Measurements from ENCODE around the gene MIA.
"Not testable (repeated sequence)": the region's sequence is repeated elsewhere in the genome, so short reads cannot be mapped to it uniquely, and the experiment has no call there.

Gene MIA

DNA sequence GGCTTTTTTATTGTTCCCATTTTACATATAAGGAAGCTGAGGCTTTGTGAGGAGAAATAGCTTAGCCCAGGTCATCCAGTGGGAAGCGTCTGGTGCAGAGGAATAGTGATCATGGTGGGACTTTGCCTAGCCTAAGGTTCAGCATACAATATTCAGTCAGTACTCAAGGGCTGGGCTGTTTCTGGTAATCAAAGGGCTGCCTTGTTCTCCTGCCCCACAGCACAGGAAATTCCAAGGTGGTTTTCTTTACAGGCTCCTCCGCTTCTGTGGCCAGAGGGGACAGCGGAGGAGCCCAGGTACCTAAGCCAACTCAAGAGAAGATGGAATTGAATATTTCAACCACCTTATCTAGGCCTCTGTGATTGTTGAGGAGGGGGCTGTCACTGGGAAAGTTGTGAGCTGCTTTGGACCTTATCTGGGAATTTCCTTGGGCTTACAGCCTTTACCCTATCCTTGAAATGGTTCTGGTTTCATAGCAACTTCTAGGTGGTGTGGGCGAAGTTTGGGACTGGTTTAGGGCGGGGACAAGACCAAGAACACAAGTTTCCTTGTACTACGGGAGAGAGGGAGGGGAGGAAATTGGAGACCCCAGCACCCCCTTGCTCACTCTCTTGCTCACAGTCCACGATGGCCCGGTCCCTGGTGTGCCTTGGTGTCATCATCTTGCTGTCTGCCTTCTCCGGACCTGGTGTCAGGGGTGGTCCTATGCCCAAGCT is at the start of gene MIA:
Gene MIA (plus strand): TSS at position 606 of the 716 bp plus-strand sequence. CDS start 22 bp downstream, at position 628.
- DNase-seq (ENCODE audit: low spot score): no peak

GRCh38 chr19:40726279-40726678 is 49.0 kb upstream of the MIA start:
- no peak for DNase-seq (ENCODE audit: low spot score)

- DNase-seq (ENCODE audit: low spot score): not testable (repeated sequence)
Measured at GRCh38 chr19:40730065-40730464, 45.3 kb upstream of the MIA start.

GRCh38 chr19:40732304-40732703 is 43.0 kb upstream of the MIA start:
- DNase-seq (ENCODE audit: low spot score): not testable (repeated sequence)

GRCh38 chr19:40733149-40733548 is 42.2 kb upstream of the MIA start:
- no peak for DNase-seq (ENCODE audit: low spot score)

DNA sequence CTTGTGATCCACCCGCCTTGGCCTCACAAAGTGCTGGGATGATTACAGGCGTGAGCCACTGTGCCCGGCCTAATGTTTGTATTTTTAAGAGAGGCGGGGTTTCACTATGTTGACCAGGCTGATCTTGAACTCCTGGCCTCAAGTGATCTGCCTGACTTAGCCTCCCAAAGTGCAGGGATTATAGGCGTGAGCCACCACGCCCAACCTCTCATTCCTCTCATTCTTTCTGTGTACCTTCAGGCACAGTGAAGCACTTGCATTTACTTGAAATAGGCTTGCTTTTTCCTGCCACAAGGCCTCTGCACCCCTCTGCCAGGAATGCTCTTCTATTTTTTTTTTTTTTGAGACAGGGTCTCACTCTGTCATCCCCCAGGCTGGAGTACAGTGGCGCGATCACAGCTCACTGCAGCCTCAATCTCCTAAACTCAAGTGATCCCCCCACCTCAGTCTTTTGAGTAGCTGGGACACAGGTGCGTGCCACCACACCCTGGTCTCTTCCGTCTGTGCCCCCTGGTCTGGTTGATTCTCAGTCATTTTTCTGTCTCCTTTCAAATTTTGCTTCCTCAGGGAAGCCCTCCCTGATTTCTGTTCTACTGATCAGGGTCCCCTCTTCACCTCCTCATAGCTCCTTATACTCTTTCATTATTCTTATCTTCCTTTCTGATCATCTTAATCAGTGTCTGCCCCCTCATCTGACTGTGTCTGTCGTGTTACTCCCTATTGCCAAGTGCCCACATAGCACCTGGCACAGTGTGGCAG is 40.1 kb upstream of the MIA start:
- DNase-seq (ENCODE audit: low spot score): no peak

DNA sequence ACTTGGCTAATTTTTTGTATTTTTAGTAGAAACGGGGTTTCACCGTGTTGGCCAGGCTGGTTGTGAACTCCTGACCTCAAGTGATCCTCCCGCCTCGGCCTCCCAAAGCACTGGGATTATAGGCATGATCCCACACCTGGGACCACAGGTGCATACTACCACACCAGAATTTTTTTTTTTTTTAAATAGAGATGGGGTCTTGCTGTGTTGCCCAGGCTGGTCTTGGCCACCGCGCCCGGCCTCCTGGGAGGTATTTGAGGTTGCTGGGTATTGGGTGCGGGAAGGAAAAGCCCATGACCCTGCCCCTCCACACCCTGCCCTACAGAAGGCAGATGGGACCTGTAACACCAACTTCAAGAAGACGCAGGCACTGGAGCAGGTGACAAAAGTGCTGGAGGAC is 38.7 kb upstream of the MIA start:
- no peak for DNase-seq (ENCODE audit: low spot score)

GRCh38 chr19:40737102-40737644 is 38.1 kb upstream of the MIA start:
- DNase-seq (ENCODE audit: low spot score): no peak

DNA sequence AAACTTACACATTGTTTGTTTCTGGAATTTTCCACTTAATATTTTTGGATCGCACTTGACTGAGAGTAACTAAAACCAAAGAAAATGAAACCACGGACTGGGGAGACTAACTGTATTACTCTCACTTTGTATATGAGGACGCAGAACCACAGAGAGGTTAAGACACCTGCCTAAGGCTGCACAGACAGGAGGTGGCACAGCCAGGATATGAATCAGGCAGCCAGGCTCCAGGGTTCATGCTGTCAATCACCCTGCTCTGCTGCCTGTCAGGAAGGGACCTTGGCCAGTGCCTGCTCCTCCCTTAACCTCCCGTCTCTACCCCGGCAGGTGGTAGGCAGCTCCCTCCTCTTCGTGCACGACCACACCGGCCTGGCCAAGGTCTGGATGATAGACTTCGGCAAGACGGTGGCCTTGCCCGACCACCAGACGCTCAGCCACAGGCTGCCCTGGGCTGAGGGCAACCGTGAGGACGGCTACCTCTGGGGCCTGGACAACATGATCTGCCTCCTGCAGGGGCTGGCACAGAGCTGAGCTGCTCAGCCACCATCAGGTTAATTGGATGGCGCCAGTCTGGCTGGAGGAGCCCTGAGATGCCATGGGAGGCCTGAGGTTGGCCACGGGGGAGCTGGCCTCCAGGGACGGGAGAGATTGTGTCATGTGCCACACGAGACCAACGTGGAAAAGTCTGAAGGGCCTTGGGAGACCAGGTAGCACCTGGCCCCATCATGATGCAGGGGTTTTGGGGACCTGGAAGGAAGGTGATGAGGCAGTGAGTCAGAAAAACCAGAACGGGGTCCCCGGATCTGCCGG is 36.1 kb upstream of the MIA start:
- DNase-seq (ENCODE audit: low spot score): no peak

DNA sequence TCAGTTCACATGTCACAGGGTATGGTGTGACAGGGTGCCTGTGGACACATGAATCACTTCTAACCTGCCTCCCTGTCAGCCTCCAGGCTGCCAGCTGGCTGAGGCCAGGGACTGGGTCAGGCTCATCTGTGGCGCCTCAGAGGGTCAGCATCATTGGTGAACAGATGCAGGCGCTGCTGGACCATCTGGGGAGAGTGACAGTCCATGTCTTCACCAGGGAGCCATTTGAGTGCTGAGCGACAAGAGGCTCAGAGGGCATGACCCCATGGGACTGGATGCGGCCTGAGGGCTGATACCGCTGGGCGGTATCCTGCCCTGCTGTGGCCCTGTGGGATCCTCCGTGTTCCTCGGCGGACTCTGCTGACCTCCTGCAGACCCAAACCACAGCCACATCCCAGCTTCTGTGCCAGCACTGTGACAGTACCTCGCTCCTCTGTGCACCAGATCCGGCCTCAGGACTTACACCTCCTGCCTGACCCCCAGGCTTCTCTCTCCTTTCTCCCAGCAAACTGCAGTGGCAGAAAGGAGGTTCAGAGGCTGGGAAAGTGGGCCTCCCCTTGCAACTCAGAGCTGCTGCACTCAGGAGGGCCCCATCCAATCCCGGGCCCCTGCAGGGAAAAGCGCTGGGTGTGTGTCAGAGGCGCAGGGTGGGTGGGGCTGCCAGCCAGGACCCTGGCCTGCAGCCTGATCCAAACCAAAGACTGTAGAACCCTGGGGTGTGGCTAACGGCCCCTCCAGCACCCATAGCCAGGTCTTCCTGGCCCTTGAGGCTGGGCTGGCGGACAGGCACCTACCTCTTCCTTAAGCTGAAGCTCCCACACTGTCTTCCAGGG is 35.2 kb upstream of the MIA start:
- no peak for DNase-seq (ENCODE audit: low spot score)

- DNase-seq (ENCODE audit: low spot score): no peak
Measured at GRCh38 chr19:40740747-40741146, 34.6 kb upstream of the MIA start.

GRCh38 chr19:40741527-40742390 is 33.6 kb upstream of the MIA start:
- DNase-seq (ENCODE audit: low spot score): no peak

DNA sequence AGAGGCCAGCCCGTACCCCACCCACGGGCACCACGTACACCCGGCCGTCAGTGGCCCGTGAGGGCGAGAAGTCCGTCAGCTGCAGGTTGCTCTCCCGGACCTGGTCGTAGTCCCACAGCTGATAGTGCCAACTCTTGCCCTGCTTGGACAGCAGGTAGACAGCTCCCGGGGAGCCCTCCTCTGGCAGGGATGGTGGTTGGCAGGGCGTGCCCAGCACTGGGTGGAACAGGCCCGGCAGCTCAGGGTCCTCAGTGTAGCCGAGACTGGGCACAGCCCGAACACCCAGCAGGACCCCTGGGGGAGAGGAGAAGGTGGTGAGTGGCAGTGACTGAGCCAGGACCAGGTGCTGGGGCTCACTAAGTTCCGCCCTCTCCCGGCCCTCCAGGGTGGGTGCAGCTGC is 32.8 kb upstream of the MIA start:
- no peak for DNase-seq (ENCODE audit: low spot score)

- no peak for DNase-seq (ENCODE audit: low spot score)
Measured at GRCh38 chr19:40742886-40743285, 32.4 kb upstream of the MIA start.

GRCh38 chr19:40743926-40744325 is 31.4 kb upstream of the MIA start:
- DNase-seq (ENCODE audit: low spot score): no peak

DNA sequence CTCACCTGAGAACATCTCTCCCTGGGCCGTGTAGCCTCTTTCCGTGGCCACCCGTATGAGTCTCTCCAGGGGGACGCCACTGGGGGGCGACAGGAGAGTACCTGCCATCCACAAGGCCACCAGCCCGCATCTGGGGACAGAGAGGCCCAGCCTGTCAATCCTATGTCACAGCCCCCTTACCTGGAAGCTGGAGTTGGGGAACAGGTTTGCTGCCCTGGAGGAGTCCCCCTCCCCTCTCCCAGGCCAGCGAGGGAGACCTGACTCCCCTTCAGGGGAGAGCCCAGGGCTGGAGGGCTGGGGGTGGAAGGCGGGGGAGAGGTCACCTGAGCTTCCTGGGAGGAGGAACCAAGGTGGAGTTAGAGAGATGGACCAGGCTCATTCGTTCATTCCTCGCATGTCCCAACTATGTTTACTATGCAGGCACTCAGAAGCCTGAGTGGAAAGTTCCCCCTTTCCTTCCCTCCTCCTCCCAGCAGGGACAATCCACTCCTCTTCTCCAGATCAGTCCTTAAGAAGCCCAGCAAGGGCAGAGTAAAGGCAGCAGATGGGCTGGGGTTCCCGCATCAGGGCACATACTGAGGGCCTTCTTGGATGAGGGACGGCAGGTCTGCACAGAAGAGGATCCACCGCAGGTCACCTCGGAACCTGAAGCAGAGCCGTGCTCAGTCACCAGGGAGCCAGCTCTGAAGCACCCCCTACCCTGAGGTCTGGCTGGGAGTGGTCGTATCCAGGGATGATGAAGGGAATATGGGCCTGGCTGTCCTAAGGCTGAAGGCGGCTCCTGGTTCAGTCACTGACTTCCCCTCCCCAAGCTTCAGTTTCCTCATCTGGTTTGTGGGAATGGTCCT is 30.5 kb upstream of the MIA start:
- no peak for DNase-seq (ENCODE audit: low spot score)

- DNase-seq (ENCODE audit: low spot score): no peak
Measured at GRCh38 chr19:40745402-40745780, 29.9 kb upstream of the MIA start.

- DNase-seq (ENCODE audit: low spot score): no peak
Measured at GRCh38 chr19:40747536-40747935, 27.8 kb upstream of the MIA start.

DNA sequence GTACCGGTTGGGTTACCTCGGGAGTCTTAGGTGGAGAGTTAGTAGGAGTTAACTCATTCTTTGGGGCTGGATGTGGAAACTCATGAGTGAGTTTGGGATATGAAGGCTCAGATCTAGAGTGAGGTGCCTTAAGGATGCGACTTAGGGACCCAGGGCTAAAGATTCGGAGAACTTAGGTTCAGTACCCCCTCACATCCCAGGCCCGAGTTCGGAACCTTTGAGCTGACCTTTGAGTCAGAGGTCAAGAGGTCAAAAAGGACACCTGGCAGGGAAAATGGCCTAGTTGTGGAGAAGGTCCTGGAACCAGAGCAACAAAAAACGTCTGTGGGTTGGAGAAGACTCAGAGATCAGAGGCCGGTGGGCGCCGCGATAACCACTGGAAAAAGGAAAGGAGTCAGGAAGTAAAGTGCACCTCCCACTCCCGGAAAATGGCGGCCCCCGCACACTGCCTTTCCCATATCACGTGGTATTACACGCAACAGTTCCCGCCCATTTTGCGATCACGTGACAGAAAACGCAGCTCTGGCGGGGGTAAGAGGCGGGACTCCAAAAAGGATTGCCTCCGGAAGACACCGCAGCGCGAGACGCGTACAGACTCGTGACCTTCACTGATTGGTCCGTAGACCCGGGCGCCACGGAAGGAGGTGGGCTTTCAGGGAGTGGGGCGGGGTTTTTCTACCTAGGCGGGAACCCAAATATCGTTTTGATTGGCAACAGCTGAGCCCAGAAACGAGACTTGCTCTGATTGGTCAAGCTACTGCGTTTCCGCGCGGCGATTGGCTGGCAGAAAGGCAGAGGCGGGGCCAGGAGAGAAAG is 25.1 kb upstream of the MIA start, which contains the start of gene ACTMAP:
Gene ACTMAP (minus strand): TSS at position 420 of the 816 bp plus-strand sequence. CDS start 674 bp downstream, outside the sequence.
- DNase-seq (ENCODE audit: low spot score): peak; percentile 99
